Endothelial cell of umbilical vein (primary cell): Measurements from ENCODE around the gene HBS1L. TPM values are rescaled to one million over a fixed set of nuclear protein-coding genes. Genes with fewer than 3 reads are reported as not detected.

Source experiments
- BruUV-seq: library from RNA; stranded (reverse); fragments of 400-500 nt; replicated peaks from 2 replicates; lab custom pipeline; 2021; lab: Mats Ljungman, UMichigan
- CTCF ChIA-PET: fragments of 300-600, 350-600 bp; sonication (Branson Sonifier 250); formaldehyde crosslinking; loops from one replicate; lab custom pipeline; 2021; ENCODE audit warnings: antibody characterized with exemption, inconsistent platforms; lab: Charles Lee
- POLR2A ChIA-PET: fragments of 300-600, 350-600 bp; sonication (Branson Sonifier 250); formaldehyde crosslinking; loops from one replicate; lab custom pipeline; 2021; ENCODE audit warnings: antibody characterized with exemption, inconsistent platforms; lab: Charles Lee
- DNase-seq: peaks from one replicate; pipeline ENCODE4 v3.0.0-alpha.2; 2011; ENCODE audit warnings: low read depth, low spot score
- FAIRE-seq: peaks from 2 replicates; lab custom pipeline; 2011; peaks lifted over from hg19 to GRCh38; lab: Jason Lieb, UNC
- H2AFZ ChIP-seq: 2 replicates; pipeline ENCODE4 v1.6.0; 2012; ENCODE audit warnings: low read depth, low read length, control low read depth, inconsistent platforms
- H3K27ac ChIP-seq: 2 replicates; pipeline ENCODE4 v1.5.1; 2011; ENCODE audit warnings: low read depth, mild to moderate bottlenecking, control low read depth, low read length, moderate library complexity; ENCODE audit not compliant: insufficient read depth
- H3K27me3 ChIP-seq, 2 experiments: 2 replicates each; pipeline versions ENCODE4 v1.6.0 to v1.6.1; 2011; ENCODE audit warnings: low read length in 2 of 2, mixed read lengths in 1 of 2; ENCODE audit not compliant: control insufficient read depth in 2 of 2, insufficient read depth in 2 of 2
- H3K36me3 ChIP-seq, 2 experiments: 2 replicates in 1 of 2; 3 replicates in 1 of 2; pipeline ENCODE4 v1.5.1; 2011; ENCODE audit warnings: low read length in 2 of 2, mild to moderate bottlenecking in 1 of 2, moderate library complexity in 1 of 2; ENCODE audit not compliant: control insufficient read depth in 2 of 2, insufficient read depth in 2 of 2; ENCODE audit errors: extremely low read depth in 1 of 2
- H3K4me1 ChIP-seq: 3 replicates; pipeline ENCODE4 v1.5.1; 2011; ENCODE audit warnings: mild to moderate bottlenecking, low read length; ENCODE audit not compliant: control insufficient read depth, insufficient read depth; ENCODE audit errors: extremely low read depth
- H3K4me2 ChIP-seq: 2 replicates; pipeline ENCODE4 v1.6.1; 2011; ENCODE audit warnings: low read length, control low read depth, mixed read lengths; ENCODE audit not compliant: insufficient read depth
- H3K4me3 ChIP-seq, 3 experiments: fragments of 200-600 bp in 1 of 3; sonication (generic), shearing (Covaris generic) in 1 of 3; replicated peaks in 1 of 3; 2 replicates each; pipeline ENCODE4 v1.5.1; 2011 to 2016; ENCODE audit warnings: control low read depth in 3 of 3, low read length in 3 of 3, mild to moderate bottlenecking in 2 of 3, inconsistent platforms in 1 of 3, low read depth in 1 of 3, moderate library complexity in 1 of 3; ENCODE audit not compliant: insufficient read depth in 1 of 3
- H3K79me2 ChIP-seq: 2 replicates; pipeline ENCODE4 v1.6.0; 2012; ENCODE audit warnings: low read length, inconsistent platforms; ENCODE audit not compliant: control insufficient read depth, insufficient read depth
- H3K9ac ChIP-seq: replicated peaks from 2 replicates; pipeline ENCODE3; 2011; ENCODE audit warnings: low read length, control low read depth; ENCODE audit not compliant: insufficient read depth; ENCODE audit errors: extremely low read depth
- H3K9me1 ChIP-seq: replicated peaks from 3 replicates; pipeline ENCODE4 v1.6.0; 2011; ENCODE audit warnings: mild to moderate bottlenecking, low read length; ENCODE audit not compliant: control insufficient read depth, insufficient read depth; ENCODE audit errors: extremely low read depth
- H3K9me3 ChIP-seq: replicated peaks from 2 replicates; pipeline ENCODE4 v1.5.1; 2012; ENCODE audit warnings: low read length, inconsistent platforms; ENCODE audit not compliant: control insufficient read depth, insufficient read depth
- H4K20me1 ChIP-seq: replicated peaks from 2 replicates; pipeline ENCODE3; 2011; ENCODE audit warnings: mild to moderate bottlenecking, low read length; ENCODE audit not compliant: control insufficient read depth, insufficient read depth; ENCODE audit errors: extremely low read depth
- CTCF ChIP-seq, 2 donors: IDR thresholded peaks; 1 replicate in 1 of 2; 2 replicates in 1 of 2; pipeline ENCODE4 v1.5.1; 2011; ENCODE audit warnings: low read length in 2 of 2, mild to moderate bottlenecking in 2 of 2, moderate library complexity in 2 of 2, control low read depth in 1 of 2, inconsistent platforms in 1 of 2, low read depth in 1 of 2; ENCODE audit not compliant: insufficient read depth in 1 of 2; ENCODE audit errors: extremely low read depth in 1 of 2
- EZH2 ChIP-seq: IDR thresholded peaks from 2 replicates; pipeline ENCODE4 v1.6.1; 2012; ENCODE audit warnings: borderline replicate concordance, low read depth, mild to moderate bottlenecking, moderate library complexity, low read length, inconsistent platforms; ENCODE audit not compliant: severe bottlenecking
- FOS ChIP-seq: IDR thresholded peaks from 2 replicates; pipeline ENCODE4 v1.6.1; 2011; ENCODE audit warnings: mild to moderate bottlenecking, low read length, moderate library complexity, borderline replicate concordance; ENCODE audit not compliant: insufficient read depth
- GATA2 ChIP-seq: IDR thresholded peaks from 2 replicates; pipeline ENCODE4 v1.7.0; 2011; ENCODE audit warnings: low read depth, mild to moderate bottlenecking, moderate library complexity, mixed read lengths, low read length; ENCODE audit not compliant: insufficient read length, insufficient read depth
- JUN ChIP-seq: IDR thresholded peaks from 2 replicates; pipeline ENCODE4 v1.6.1; 2011; ENCODE audit warnings: borderline replicate concordance, low read depth; ENCODE audit not compliant: insufficient read length, insufficient read depth
- MAX ChIP-seq: IDR thresholded peaks from 2 replicates; pipeline ENCODE4 v1.6.1; 2011; ENCODE audit not compliant: insufficient read depth, insufficient read length
- MYC ChIP-seq: IDR thresholded peaks from one replicate; pipeline ENCODE4 v1.6.1; 2011; ENCODE audit warnings: mild to moderate bottlenecking, low read depth, low read length
- POLR2A ChIP-seq: IDR thresholded peaks from 2 replicates; pipeline ENCODE4 v1.6.1; 2012; ENCODE audit warnings: low read depth, mild to moderate bottlenecking, control low read depth, low read length
- POLR2AphosphoS5 ChIP-seq: IDR thresholded peaks from 2 replicates; pipeline ENCODE4 v1.6.1; 2012; ENCODE audit warnings: low read depth, mild to moderate bottlenecking, control low read depth, low read length, moderate library complexity; ENCODE audit not compliant: insufficient read depth
- dilution Hi-C: fragments of 300-500 bp; cut with MboI; formaldehyde crosslinking; loops from one replicate; pipeline ENCODE4 v1.15.0; 2019; ENCODE audit warnings: low sequenced_read_pairs; ENCODE audit not compliant: extremely low pct_ligation_motif_present
- intact Hi-C: fragments of 100-400 bp; cut with micrococcal nuclease; formaldehyde crosslinking; loops from one replicate; pipeline ENCODE4 v1.10.0; 2022
- polyA plus RNA-seq, 4 experiments: library from polyadenylated mRNA; depleted of rRNA in 3 of 4; stranded (reverse) in 3 of 4; unstranded in 1 of 4; fragments of >200 nt; gene quantifications; 2 replicates each; pipeline versions ENCODE4 v1.2.1 to v1.2.3, GENCODE V29; 2011 to 2012; ENCODE audit warnings: missing spikeins in 1 of 4
- total RNA-seq: library from RNA; stranded (reverse); gene quantifications from 2 replicates; pipeline ENCODE4 v1.2.3, GENCODE V29; 2021

HBS1L gene
- total and polyA plus RNA-seq, 2 donors (not counting 3 experiments of a cell fraction or from before 2014, with no cell fraction given): 23.7 to 74.6 TPM

GRCh38 chr6:134999107-134999506 is 55.5 kb downstream of the HBS1L start:
- H2AFZ ChIP-seq: no peak overlapping the region
- H4K20me1 ChIP-seq: no peaks in the 10 kb centered on the region
- no peaks in the 10 kb centered on the region for H3K9me3 ChIP-seq
- no peak overlapping the region for H3K4me2 ChIP-seq
- H3K9me1 ChIP-seq: peaks cover 4% of the 10 kb centered on the region
- no peak for FAIRE-seq
- H3K27ac ChIP-seq: no peak overlapping the region
- no peak overlapping the region for H3K4me3 ChIP-seq
- no peak for DNase-seq
- TF ChIP-seq EZH2: no peak
- TF ChIP-seq POLR2AphosphoS5: no peak
- no peak for TF ChIP-seq POLR2A
- no peak for TF ChIP-seq MYC
- no peak for TF ChIP-seq JUN
- no peak for TF ChIP-seq MAX
- no peak for TF ChIP-seq CTCF (IDR thresholded peaks at IDR 0.05; ENCODE audit: extremely low read depth in 1 of 2, insufficient read depth in 1 of 2, low read depth in 1 of 2, low read length in 2 of 2)
- TF ChIP-seq GATA2: no peak
- TF ChIP-seq FOS: no peak
- intact Hi-C loops (no loop called here), dilution Hi-C loops (no loop called here)
- BruUV-seq: no TSS peak
- peaks cover 2 to 5% of the 10 kb centered on the region in 2 experiments for H3K36me3 ChIP-seq
- H3K79me2 ChIP-seq: no peaks in the 10 kb centered on the region
- peaks cover 3% of the 10 kb centered on the region for H3K4me1 ChIP-seq
- POLR2A ChIA-PET: no interaction called here
- H3K9ac ChIP-seq: no peak overlapping the region
- CTCF ChIA-PET: interaction anchor here (0.7 to 1.9 kb wide), 3 partner anchors 10 to 875 kb away, joined by 3 to 8 read pairs (median 4); no protein-coding TSS in a partner anchor
- H3K27me3 ChIP-seq: no peaks in the 10 kb centered on the region
